C4-2B (cell line): Measurements from ENCODE around the gene FGFR3.

Source experiments
- CTCF ChIP-seq: fragments of 450-650 bp; conservative IDR thresholded peaks from 2 replicates; pipeline ENCODE4 v1.5.1; 2017; ENCODE audit warnings: mild to moderate bottlenecking
- ZFX ChIP-seq: fragments of 450-650 bp; IDR thresholded peaks from 2 replicates; pipeline ENCODE4 v1.6.1; 2017

- TF ChIP-seq CTCF, result no peak
- TF ChIP-seq ZFX, result no peak
Measured at GRCh38 chr4:1785592-1785991, 7.5 kb upstream of the FGFR3 start.
